Middle frontal gyrus (tissue), 1 donor: Measurements from ENCODE around the gene PGA5.
"Not testable (repeated sequence)": the region's sequence is repeated elsewhere in the genome, so short reads cannot be mapped to it uniquely, and the experiment has no call there.

Source experiments
- DNase-seq: peaks from one replicate; pipeline ENCODE4 v3.0.0-alpha.2; 2015; ENCODE audit warnings: low spot score; ENCODE audit errors: extremely low spot score

Gene PGA5

GRCh38 chr11:61240875-61241274 is at the start of gene PGA5:
Gene PGA5, plus strand, starts transcription at chr11:61241175. Its CDS starts 52 bp downstream, at chr11:61241227.
- DNase-seq = not testable (repeated sequence)

DNA sequence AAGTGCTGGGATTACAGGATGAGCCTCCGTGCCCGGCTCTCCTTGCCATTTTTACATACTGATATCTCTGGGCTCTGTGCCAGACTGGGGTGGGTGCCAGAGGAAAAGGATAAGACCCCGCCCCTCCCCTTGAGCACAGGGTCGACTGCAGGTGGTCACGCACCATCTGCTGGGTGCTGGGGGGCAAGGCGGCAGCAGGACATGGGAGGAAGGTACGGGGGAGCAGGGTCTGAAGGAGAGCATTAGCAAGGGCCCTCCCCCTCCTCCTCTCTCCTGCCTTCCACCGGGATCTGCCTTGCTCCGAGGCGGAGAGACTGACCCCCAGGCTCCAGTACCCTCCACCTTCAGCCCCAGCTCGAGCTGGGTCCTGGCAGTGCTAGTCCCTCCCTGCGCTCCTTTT is 47.4 kb upstream of the PGA5 start:
- no peak for DNase-seq

DNA sequence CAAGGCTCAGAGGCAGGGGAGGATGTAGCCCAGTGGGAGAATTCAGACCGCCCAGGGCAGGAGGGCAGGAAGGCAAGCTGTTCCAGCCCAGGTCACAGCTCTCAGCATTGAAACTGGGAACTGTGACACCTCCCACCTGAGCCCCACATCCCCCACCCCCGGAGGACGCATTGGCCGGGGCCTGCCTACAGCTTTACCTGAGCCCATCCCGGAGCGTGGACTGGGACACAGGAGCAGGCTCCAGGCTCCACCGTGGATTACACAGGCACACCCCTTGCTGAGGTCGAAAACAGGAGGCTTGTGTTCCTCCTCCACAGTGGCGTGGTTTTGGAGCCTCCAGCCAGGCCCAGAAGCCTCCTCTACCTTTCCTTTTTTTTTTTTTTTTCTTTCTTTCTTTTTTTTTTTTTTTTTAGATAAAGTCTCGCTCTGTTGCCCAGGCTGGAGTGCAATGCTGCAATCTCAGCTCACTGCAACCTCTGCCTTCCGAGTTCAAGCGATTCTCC is 46.8 kb upstream of the PGA5 start:
- DNase-seq = no peak

GRCh38 chr11:61194981-61195695 is 45.8 kb upstream of the PGA5 start:
- no peak for DNase-seq

DNA sequence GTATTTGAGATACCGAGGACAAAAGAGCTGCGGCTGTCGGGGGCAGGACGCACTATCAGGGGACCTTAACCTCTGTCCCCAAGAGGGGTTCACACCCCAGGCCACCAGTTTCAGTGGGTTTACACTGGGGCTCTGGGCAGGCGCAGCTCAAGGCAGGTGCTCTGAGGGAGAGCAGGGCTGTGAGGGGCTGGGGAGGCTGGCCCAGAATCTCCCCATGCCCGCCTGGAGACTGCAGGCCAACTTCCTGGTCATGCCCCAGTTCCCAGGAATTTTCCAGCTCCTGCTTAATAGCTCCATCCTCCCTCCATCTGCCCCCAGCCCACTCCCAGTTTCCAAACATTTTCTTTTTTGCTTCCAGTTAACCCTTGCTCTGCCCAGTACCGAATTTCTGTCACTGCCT is 45.3 kb upstream of the PGA5 start:
- no peak for DNase-seq

DNA sequence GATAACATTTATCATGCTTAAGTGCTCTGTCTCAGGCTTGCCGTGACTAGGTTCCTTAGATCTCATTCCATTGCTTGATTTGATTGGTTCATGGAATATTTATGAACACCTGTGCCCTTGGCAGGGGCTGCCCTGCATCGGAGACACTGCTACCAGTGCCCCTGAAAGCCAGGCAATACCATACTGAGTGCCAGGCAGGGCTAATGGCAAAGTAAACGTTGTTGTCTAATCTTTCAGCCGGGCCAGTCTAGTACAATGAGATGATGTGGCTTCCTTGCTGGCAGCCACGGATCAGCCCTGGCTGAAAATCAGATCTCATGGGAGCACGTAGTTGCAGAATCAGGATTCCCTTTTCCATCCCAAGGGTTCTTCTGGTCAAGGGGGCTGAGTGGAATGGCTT is 42.6 kb upstream of the PGA5 start:
- no peak for DNase-seq

DNA sequence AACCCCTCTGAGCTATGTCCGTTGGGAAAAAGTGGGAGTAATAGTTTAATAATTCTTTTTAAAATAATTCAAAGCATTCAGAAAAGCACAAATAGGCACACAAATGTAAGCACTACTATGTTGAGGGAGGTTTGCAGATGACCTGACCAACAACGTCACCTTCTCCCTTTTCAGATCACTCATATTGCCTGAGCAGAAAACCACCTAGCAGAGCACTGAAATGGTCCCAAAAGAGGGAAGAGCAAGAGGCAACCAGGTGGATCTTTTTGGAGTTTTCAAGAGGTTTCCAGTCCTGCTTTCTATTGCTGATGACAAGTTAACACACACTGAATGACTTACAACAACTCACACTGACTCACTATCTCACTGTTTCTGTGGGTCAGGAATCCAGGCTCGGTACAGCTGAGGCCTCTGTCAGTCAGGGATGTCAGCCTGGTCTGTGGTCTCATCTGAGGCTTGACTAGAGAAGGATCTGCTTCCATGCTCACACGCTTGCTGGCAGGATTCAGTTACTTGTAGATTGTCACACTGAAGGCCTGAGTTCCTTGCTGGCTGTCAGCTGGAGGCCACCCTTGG is 41.9 kb upstream of the PGA5 start:
- no peak for DNase-seq

DNA sequence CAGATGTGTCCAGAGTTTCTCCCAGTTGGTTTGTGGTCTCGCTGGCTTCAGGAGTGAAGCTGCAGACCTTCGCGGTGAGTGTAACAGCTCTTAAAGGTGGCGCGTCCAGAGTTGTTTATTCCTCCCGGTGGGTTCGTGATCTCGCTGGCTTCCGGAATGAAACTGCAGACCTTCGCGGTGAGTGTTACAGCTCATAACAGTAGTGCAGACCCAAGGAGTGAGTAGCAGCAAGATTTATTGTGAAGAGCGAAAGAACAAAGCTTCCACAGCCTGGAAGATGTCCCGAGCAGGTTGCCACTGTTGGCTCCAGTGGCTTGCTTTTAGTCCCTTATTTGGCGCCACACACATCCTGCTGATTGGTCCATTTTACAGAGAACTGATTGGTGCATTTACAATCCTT is 39.5 kb upstream of the PGA5 start:
- DNase-seq = no peak

DNA sequence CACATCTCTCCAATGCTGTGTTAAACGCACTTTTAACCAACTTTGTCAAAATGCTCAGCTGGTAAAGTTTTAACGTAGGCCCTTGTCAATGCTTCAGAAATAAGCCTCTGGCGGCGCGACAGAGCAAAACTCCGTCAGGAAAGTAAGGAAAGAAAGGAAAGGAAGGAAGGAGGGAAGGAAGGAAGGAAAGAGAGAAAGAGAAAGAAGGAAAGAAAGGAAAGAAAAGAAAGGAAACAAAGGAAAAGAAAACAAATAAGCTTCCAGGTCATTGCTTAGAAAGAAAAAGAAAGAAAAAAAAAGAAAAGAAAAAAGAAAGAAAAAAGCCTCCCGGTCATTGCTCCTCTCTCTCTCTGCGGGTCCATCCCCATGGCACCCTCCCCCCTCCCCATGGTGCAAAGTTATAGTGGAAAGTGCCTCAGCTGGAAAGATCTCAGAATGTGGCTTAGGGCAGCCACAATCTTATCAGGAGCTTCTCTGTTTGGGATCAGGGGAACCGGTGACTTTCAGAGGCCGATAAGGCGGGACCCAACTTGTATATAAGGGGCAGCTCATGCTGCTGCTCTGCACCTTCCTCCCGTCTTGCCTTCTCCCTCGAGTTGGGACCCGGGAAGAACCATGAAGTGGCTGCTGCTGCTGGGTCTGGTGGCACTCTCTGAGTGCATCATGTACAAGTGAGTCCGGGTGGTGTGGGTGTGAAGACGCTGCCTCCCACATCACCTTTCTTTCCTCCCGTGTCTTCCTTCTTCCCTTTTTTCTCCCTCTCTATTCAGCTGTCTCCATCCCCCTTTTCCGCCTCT is 37.8 kb upstream of the PGA5 start, which contains the start of gene PGA3:
TSS of gene PGA3 (plus strand) at position 566 of the 797 bp plus-strand sequence. CDS start at position 616, 50 bp downstream.
- not testable (repeated sequence) for DNase-seq

DNA sequence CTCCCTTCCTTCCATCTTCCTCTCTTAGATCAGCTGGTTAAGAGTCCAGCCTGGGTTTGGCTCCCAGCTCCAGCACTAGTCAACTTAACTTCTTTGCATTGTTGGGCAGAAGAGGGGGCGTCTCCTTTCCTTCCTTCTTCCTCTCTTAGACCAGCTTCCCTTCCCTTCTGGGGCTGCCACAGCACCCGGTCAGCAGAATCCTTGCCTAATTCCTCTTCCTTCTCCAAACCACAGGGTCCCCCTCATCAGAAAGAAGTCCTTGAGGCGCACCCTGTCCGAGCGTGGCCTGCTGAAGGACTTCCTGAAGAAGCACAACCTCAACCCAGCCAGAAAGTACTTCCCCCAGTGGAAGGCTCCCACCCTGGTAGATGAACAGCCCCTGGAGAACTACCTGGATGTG is 37.1 kb upstream of the PGA5 start:
- DNase-seq = not testable (repeated sequence)

DNA sequence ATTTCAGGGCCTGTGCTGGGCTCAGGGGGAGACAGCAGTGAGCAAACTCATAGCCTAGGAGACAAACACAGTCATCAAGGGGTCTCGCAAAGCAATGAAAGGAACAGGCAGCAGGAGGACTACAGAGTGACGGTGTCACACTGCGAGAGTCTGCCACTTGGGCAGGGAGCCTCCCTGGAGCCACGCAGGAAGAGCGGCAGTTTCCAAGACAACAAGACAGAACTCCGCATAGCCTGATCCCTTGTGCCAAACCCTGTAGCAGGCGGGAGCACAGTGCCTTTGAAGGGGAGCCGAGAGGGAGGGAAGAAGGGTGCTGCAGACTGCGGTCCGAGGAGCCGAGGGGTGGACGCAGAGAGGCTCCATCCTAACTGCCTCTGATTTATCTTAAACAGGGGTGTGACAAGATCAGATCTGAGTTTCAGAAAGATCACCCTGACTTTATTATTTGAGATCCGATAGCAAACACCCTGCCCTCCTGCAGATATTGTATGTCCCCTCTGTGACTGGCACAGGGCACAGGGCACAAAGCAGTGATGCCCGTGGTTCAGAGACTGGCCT is 36.4 kb upstream of the PGA5 start:
- DNase-seq = not testable (repeated sequence)

GRCh38 chr11:61207636-61208310 is 33.2 kb upstream of the PGA5 start:
- DNase-seq = not testable (repeated sequence)

DNA sequence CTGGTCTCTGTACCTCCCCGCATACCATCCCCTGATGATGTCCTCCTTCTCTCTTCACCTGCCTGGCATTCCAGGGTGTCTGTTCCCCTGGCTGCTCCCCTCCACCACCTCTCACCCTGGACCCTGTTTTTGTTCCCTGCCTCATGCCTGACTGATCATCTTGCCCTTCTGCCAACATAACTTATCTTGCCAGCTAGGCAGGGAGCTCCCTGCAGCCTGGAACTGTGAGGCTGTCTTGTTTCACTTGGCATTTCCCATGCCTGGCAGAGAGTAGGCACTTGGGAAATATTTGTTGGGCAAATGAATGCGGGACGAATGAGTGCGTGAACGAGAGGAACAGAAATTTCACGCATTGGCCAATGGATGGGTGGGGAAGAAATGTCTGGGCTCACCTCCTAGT is 30.3 kb upstream of the PGA5 start:
- DNase-seq = not testable (repeated sequence)

- not testable (repeated sequence) for DNase-seq
Observed at GRCh38 chr11:61211327-61211952, 29.5 kb upstream of the PGA5 start.

- DNase-seq = not testable (repeated sequence)
Observed at GRCh38 chr11:61212202-61212601, 28.8 kb upstream of the PGA5 start.

DNA sequence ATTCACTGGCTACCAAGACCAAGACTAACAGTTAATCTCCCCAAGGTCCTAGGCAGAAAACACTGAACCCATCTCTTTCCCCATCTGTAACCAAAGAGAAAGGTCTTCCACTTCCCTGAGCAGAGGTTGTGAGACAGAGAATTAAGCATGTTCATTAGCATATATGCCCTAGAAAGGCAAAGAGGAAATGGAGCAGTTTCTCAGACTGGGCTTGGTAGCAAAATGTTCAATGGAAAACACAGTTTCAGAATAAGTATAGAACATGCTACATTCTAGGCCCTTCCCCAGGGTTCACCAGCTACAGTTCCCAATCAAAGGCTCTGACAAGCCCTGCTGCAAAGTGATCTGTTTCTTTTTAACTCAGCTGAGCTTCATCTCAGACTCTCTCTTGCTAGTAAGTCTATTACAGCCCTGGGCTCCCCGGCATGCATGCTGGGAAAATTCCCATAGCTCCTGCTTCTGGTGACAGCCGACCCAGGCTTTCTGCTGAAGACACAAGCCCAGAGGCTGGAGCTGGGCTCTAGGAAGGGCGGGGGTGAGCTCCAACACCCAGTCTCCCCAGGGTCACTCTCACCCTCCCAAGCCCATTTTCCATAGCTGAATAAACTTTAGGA is 27.2 kb upstream of the PGA5 start:
- DNase-seq = not testable (repeated sequence)

DNA sequence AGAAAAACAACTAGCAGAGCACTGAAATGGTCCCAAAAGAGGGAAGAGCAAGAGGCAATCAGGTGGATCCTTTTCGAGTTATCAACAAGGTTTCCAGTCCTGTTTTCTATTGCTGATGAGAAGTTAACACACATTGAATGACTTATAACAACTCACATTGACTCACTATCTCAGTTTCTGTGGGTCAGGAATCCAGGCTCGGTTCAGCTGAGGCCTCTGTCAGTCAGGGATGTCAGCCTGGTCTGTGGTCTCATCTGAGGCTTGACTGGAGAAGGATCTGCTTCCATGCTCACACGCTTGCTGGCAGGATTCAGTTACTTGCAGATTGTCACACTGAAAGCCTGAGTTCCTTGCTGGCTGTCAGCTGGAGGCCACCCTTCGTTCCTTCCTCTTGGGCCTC is 22.7 kb upstream of the PGA5 start:
- DNase-seq = not testable (repeated sequence)

DNA sequence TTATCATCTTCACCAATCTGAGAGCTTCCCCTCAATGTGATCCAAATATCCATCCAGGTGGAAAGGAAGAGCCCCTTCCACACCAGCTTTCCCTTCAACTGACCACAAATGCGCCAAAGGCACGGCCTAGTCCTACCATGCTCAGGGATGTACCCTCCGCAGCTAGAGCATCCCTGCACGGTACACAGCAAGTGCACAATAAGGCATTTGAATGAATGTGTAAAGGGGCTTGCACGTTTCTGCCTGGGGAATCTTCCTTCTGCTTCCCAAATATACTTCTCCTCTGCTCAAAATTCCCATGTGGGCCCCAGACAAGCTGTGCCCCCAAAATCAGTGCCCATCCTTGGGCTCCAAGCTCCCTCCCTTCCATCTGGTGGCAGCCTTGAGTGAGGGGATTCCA is 22.0 kb upstream of the PGA5 start:
- not testable (repeated sequence) for DNase-seq

DNA sequence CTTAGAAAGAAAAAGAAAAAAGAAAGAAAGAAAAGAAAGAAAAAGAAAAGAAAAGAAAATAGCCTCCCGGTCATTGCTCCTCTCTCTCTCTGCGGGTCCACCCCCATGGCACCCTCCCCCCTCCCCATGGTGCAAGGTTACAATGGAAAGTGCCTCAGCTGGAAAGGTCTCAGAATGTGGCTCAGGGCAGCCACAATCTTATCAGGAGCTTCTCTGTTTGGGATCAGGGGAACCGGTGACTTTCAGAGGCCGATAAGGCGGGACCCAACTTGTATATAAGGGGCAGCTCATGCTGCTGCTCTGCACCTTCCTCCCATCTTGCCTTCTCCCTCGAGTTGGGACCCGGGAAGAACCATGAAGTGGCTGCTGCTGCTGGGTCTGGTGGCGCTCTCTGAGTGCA is 18.9 kb upstream of the PGA5 start, which contains the start of gene PGA4:
TSS of gene PGA4 (plus strand) at position 301 of the 400 bp plus-strand sequence. CDS start at position 355, 54 bp downstream.
- DNase-seq = not testable (repeated sequence)

DNA sequence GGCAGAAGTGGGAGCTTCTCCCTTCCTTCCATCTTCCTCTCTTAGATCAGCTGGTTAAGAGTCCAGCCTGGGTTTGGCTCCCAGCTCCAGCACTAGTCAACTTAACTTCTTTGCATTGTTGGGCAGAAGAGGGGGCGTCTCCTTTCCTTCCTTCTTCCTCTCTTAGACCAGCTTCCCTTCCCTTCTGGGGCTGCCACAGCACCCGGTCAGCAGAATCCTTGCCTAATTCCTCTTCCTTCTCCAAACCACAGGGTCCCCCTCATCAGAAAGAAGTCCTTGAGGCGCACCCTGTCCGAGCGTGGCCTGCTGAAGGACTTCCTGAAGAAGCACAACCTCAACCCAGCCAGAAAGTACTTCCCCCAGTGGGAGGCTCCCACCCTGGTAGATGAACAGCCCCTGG is 18.3 kb upstream of the PGA5 start:
- DNase-seq = not testable (repeated sequence)
